Skeletal muscle cell (primary cell): ENCODE results near the gene PPP1R13B.
"Not testable (repeated sequence)": the region's sequence is repeated elsewhere in the genome, so short reads cannot be mapped to it uniquely, and the experiment has no call there.

ENCODE experiments used
- DNase-seq: peaks from one replicate; pipeline ENCODE4 v3.0.0-alpha.2; 2010; ENCODE audit warnings: low read depth
- H3K4me3 ChIP-seq: 2 replicates; pipeline ENCODE4 v1.5.1; 2011; ENCODE audit warnings: low read depth, mild to moderate bottlenecking, control low read depth, low read length, moderate library complexity

The PPP1R13B gene

GRCh38 chr14:103696466-103697071, 150.8 kb downstream of the PPP1R13B start:
- no peak overlapping the region for H3K4me3 ChIP-seq
- peak; percentile 45 for DNase-seq

DNA sequence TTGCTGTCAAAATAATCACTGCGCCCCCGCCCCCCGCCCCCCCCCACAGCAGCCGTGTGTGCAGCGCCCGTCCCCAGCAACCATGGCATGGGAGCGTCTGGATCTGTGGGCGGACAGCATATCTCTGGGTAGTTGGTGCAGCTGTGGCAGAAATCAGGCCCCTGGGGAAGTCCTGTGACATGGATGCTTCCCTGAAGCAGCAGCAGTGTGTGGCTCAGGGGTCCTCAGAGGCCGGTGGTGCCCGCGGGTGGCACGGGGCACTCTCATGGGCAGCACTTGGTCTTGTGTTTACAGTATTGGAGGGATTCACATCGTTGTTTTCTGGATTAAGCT, 151.3 kb downstream of the PPP1R13B start:
- no peak for DNase-seq

GRCh38 chr14:103695296-103696069, 151.9 kb downstream of the PPP1R13B start:
- no peak overlapping the region for H3K4me3 ChIP-seq
- DNase-seq, result no peak

More for the DNA sequence above, 151.3 kb downstream of the PPP1R13B start:
- H3K4me3 ChIP-seq, result no peak overlapping the region

DNA sequence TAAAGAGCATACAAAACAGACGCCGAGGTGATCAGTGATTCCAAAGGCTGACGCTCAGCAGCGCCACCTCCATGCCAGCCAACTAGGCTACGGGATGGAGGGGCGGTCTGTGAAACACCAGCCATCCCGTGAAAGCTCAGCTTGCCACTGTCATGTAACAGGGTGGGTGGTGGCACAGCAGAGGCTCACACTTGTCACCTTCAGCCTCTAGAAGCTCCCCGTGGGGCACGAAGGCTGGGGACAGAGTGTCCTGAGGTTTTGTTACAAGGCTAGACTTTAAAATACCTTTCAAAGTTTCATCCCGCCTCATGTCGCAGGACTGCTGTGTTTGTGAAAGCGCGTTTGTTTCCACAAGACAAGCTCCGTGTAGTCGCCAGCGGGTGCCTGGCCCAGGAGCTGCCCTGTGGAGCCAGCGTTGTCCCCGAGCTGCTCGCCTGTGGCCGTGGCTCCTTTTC, 152.8 kb downstream of the PPP1R13B start:
- no peak for DNase-seq
- no peak overlapping the region for H3K4me3 ChIP-seq

- H3K4me3 ChIP-seq, result no peak overlapping the region
- DNase-seq, result no peak
Measured at GRCh38 chr14:103693515-103693914, 153.9 kb downstream of the PPP1R13B start.

DNA sequence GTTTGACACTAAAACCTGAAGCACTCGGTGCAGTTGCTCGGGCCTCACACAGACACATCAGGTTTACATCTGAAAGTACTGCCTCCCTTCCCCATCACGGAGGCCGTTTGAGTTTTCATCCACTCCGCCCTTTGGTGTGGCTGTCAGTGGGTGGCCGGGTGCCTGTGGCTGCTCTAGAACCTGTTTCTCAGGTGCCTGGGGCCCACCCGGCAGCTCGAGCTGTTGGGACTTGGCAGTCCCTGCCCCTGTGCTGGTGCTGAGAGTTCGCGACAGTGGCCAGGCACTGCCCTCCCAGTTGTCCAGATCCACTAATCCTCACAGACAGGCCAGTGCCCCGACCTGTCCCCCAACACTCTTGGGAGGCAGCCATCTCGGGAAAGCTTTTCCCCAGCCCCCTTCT, 154.5 kb downstream of the PPP1R13B start:
- no peak overlapping the region for H3K4me3 ChIP-seq
- DNase-seq, result no peak

DNA sequence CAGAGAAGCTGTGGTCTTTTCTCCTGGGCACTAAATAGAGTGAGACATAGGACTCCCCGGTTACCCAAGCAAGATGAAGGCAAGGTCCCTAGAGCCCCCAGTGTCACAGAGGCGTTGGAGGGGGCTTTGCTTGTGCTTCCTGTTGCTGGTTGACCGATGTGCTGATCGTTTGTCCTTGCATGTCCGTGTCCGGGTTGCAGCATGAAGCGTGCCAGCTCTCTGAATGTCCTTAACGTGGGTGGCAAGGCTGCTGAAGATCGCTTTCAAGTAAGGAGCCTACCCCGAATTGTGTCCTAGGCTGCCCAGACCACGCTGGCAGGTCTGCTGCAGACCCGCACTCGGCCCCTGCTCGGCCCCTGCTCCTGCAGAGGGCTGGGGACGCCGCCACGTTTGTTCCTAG, 155.2 kb downstream of the PPP1R13B start:
- no peak for DNase-seq

DNA sequence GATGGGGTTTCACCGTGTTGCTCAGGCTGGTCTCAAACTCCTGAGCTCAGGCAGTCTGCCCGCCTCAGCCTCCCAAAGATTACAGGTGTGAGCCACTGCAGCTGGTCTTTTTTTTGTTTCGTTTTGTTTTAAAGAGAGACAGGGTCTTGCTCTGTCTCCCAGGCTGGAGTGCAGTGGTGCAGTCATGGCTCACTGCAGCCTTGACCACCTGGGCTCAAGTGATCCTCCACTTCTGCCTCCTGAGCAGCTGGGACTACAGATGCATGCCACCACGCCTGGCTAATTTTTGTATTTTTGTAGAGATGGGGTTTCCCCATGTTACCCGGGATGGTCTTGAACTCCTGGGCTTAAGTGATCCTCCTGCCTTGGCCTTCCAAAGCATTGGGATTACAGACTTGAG, 155.7 kb downstream of the PPP1R13B start:
- not testable (repeated sequence) for DNase-seq, H3K4me3 ChIP-seq

More for the DNA sequence above, 155.2 kb downstream of the PPP1R13B start:
- no peak overlapping the region for H3K4me3 ChIP-seq

DNA sequence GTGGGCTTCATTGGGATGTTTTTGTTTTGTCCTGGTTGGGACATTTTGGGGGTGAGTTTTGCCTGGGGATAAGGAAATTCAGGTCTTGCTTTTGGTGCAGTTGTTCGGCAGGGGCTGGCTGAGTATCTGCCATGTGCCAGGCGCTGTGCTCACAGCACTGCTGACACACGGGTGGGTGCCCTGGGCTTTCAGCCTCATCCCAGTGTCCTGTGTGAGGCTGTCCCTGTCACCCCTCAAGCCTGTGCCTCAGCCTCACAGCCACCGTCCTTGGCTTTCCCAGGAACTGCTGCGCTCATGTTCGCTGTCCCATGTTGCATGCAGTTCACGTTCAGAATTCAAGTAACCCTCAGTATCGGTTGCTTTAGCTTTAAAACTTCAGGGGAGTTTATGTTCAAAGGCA, 157.0 kb downstream of the PPP1R13B start:
- no peak overlapping the region for H3K4me3 ChIP-seq
- no peak for DNase-seq

DNA sequence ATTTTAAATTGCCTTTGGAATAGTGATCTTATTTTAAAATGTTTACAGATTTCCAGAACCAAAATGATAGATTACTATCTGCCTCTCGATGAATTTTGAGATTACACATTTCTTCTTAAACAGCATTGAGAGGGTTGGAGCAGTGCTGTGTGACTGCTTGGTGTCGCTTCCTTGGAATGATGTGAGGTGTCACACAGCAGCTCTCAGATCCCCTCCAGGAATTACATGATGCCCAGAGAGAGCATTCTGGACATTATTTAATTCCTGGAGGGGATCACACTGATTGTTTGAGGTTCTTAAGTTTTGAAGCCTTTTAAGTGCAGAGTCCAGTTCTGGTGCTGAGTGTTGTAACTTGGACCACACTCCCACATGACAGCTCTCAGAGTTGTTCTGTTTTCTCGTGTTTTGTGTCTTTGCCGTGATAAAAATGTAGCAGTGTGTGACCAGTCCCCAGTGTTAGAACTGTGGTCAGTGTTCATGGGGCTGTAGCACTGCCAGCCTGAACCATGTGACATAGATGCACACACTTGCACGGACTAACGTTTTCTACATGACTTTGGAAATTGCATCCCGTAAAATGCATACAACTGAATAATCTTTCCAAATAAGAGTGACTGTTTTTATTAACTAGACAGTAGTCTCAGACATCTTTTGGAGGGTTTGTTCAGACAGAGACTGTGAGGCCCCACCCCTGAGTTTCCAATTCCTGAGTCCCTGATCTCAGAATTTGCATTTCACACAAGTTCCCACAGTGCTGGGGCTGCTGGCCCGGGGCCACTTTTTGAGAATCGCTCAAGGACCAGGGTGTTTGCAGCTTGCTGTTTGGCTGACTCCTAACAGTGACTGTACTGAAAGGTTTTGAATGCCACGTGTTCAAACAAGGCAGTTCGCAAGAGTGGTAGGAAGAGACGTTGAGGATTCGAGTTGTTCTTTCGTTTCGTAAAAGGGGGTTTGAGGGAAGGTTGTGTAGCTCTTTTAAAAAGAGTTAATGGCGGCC, 158.2 kb downstream of the PPP1R13B start:
- H3K4me3 ChIP-seq, result no peak overlapping the region

DNA sequence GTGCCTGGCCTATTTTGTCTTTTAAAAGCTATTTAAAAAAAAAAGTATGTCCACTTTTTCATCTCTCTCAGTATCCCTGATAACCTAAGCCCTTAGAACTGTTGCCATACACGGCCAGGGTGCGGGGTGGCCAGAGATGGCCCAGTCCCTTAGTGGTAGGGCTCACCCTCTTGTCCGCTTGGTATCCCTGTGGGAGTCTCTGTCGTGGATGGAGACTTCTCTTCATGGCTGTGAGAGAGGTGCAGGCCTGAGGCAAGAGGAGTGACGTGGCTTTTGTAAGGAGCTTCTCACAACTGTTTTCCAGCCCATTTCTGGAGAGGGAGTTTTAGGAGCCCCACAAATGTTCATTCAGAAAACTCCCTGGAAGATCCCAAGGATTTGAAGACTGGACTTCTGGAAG, 158.9 kb downstream of the PPP1R13B start:
- no peak overlapping the region for H3K4me3 ChIP-seq
- DNase-seq, result no peak

More for the DNA sequence above, 158.2 kb downstream of the PPP1R13B start:
- no peak for DNase-seq

- no peak for DNase-seq
- no peak overlapping the region for H3K4me3 ChIP-seq
Measured at GRCh38 chr14:103687712-103688111, 159.7 kb downstream of the PPP1R13B start.

DNA sequence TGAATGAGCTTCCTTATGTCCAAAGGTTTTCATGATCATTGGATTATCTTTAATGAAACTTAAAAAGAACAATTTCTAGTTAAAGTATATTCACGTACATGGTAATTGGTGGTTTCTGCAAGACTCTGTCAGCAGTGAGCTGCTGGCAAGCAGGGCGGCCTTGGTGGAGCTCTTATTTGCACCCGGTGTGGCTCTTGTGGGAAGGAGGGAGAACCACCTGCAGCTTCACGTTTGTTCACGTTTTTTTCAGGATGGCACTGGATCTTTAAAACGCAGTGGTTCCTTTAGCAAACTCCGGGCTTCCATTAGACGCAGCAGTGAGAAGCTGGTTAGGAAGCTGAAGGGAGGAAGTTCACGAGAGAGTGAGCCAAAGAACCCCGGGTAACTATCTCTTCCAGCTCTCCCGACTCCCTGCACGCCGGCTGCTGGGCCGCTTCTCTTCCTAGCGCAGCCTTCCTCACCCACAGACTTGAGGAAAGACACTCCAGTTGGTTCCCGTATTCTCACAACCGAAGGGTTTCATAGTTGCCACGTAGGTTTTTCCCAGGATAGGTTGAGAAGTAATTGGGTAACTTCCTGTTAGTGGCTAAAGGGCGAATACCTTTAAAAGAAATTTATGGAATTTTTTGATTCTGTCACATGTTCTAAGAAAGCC, 160.4 kb downstream of the PPP1R13B start:
- no peak for DNase-seq

GRCh38 chr14:103685276-103686211, 161.8 kb downstream of the PPP1R13B start:
- H3K4me3 ChIP-seq, result no peak overlapping the region
- DNase-seq, result no peak

More for the DNA sequence above, 160.4 kb downstream of the PPP1R13B start:
- H3K4me3 ChIP-seq, result no peak overlapping the region

GRCh38 chr14:103684871-103685270, 162.5 kb downstream of the PPP1R13B start:
- H3K4me3 ChIP-seq, result no peak overlapping the region
- no peak for DNase-seq

- DNase-seq, result no peak
- H3K4me3 ChIP-seq, result no peak overlapping the region
Measured at GRCh38 chr14:103684471-103684870, 162.9 kb downstream of the PPP1R13B start.
